SK-N-SH treated with all-trans-retinoic acid at 6 μM for 48 hours (cell line): ENCODE data around the gene PRKACA.

Experiments used
- ATAC-seq: fragments of 200-7000 bp; cut with Tn5 transposase; 3 replicates; pipeline ENCODE4 v1.9.1; 2020; ENCODE audit warnings: mild to moderate bottlenecking, moderate library complexity
- ARNTL ChIP-seq: fragments of 450-650 bp; formaldehyde crosslinking; IDR thresholded peaks from 2 replicates; pipeline ENCODE4 v1.5.0; 2020; ENCODE audit warnings: low read depth, mild to moderate bottlenecking, moderate library complexity, borderline replicate concordance
- BACH2 ChIP-seq: fragments of 250-450 bp; sonication (Bioruptor Pico); IDR thresholded peaks from 2 replicates; pipeline ENCODE4 v1.9.0; 2021; ENCODE audit warnings: mild to moderate bottlenecking, borderline replicate concordance
- CREB5 ChIP-seq: fragments of 250-450 bp; sonication (Bioruptor Pico); IDR thresholded peaks from 2 replicates; pipeline ENCODE4 v1.5.1; 2020; ENCODE audit warnings: low read depth, mild to moderate bottlenecking, moderate library complexity
- CSRNP3 ChIP-seq: fragments of 250-450 bp; sonication (Bioruptor Pico); IDR thresholded peaks from 2 replicates; pipeline ENCODE4 v1.5.1; 2021; ENCODE audit warnings: mild to moderate bottlenecking, moderate library complexity
- ESRRG ChIP-seq: fragments of 250-450 bp; sonication (Bioruptor Pico); IDR thresholded peaks from 2 replicates; pipeline ENCODE4 v1.6.1; 2021; ENCODE audit warnings: mild to moderate bottlenecking
- ISL1 ChIP-seq: fragments of 250-450 bp; sonication (Bioruptor Pico); IDR thresholded peaks from 2 replicates; pipeline ENCODE4 v2.1.2; 2022; ENCODE audit warnings: mild to moderate bottlenecking, moderate library complexity
- OSR1 ChIP-seq: fragments of 250-450 bp; sonication (Bioruptor Pico); IDR thresholded peaks from 2 replicates; pipeline ENCODE4 v1.8.0; 2022; ENCODE audit warnings: moderate library complexity, mild to moderate bottlenecking, inconsistent platforms
- PATZ1 ChIP-seq: fragments of 250-450 bp; sonication (Bioruptor Pico); IDR thresholded peaks from 2 replicates; pipeline ENCODE4 v1.8.0; 2020; ENCODE audit warnings: mild to moderate bottlenecking, moderate library complexity, borderline replicate concordance
- POU6F1 ChIP-seq: fragments of 250-450 bp; sonication (Bioruptor Pico); IDR thresholded peaks from 2 replicates; pipeline ENCODE4 v1.8.0; 2021; ENCODE audit warnings: low read depth, mild to moderate bottlenecking, moderate library complexity, borderline replicate concordance
- PPARA ChIP-seq: fragments of 250-450 bp; sonication (Bioruptor Pico); IDR thresholded peaks from 2 replicates; pipeline ENCODE4 v1.5.0; 2020; ENCODE audit warnings: mild to moderate bottlenecking, borderline replicate concordance
- SNAI2 ChIP-seq: fragments of 250-450 bp; sonication (Bioruptor Pico); IDR thresholded peaks from 2 replicates; pipeline ENCODE4 v1.5.0; 2020; ENCODE audit warnings: mild to moderate bottlenecking, moderate library complexity
- TCF4 ChIP-seq: fragments of 250-450 bp; sonication (Bioruptor Pico); IDR thresholded peaks from 2 replicates; pipeline ENCODE4 v1.8.0; 2021; ENCODE audit warnings: mild to moderate bottlenecking, moderate library complexity, borderline replicate concordance
- TOX ChIP-seq: fragments of 250-450 bp; sonication (Bioruptor Pico); IDR thresholded peaks from 2 replicates; pipeline ENCODE4 v1.8.0; 2021; ENCODE audit warnings: mild to moderate bottlenecking, moderate library complexity, borderline replicate concordance
- TSHZ2 ChIP-seq: fragments of 250-450 bp; sonication (Bioruptor Pico); IDR thresholded peaks from 2 replicates; pipeline ENCODE4 v1.5.0; 2020; ENCODE audit warnings: mild to moderate bottlenecking, moderate library complexity
- ZC3H10 ChIP-seq: fragments of 250-450 bp; sonication (Bioruptor Pico); IDR thresholded peaks from 2 replicates; pipeline ENCODE4 v1.5.1; 2021; ENCODE audit warnings: mild to moderate bottlenecking, moderate library complexity
- ZFP3 ChIP-seq: fragments of 250-450 bp; sonication (Bioruptor Pico); IDR thresholded peaks from 2 replicates; pipeline ENCODE4 v1.5.0; 2020; ENCODE audit warnings: mild to moderate bottlenecking, moderate library complexity
- ZFP30 ChIP-seq: fragments of 450-650 bp; formaldehyde crosslinking; IDR thresholded peaks from 2 replicates; pipeline ENCODE4 v1.5.0; 2022; ENCODE audit warnings: mild to moderate bottlenecking, moderate library complexity
- ZNF565 ChIP-seq: fragments of 450-650 bp; formaldehyde crosslinking; conservative IDR thresholded peaks from 2 replicates; pipeline ENCODE4 v1.5.0; 2020; ENCODE audit warnings: low read depth, mild to moderate bottlenecking, moderate library complexity
- ZNF70 ChIP-seq: fragments of 450-650 bp; formaldehyde crosslinking; IDR thresholded peaks from 2 replicates; pipeline ENCODE4 v1.5.0; 2020; ENCODE audit warnings: mild to moderate bottlenecking, moderate library complexity

The PRKACA gene

GRCh38 chr19:14141041-14141440 lies 23.5 kb upstream of the PRKACA start:
- TF ChIP-seq ESRRG (CRISPR knock-in tag) (no peak), ARNTL (CRISPR knock-in tag) (no peak), POU6F1 (CRISPR knock-in tag) (no peak), ZFP3 (no peak), ISL1 (no peak), PPARA (no peak), ZNF565 (CRISPR knock-in tag) (no peak), ZC3H10 (CRISPR knock-in tag) (no peak), PATZ1 (CRISPR knock-in tag) (no peak), CREB5 (no peak), ZNF70 (CRISPR knock-in tag) (no peak)
- ATAC-seq: no peak

GRCh38 chr19:14139944-14140343 lies 22.4 kb upstream of the PRKACA start:
- TF ChIP-seq PPARA: no peak
- TF ChIP-seq PATZ1 (CRISPR knock-in tag): no peak
- TF ChIP-seq ISL1: no peak
- TF ChIP-seq OSR1 (CRISPR knock-in tag): no peak
- TF ChIP-seq TSHZ2 (CRISPR knock-in tag): no peak
- no peak for TF ChIP-seq ZFP3
- TF ChIP-seq ZFP30 (CRISPR knock-in tag): no peak
- TF ChIP-seq POU6F1 (CRISPR knock-in tag): no peak
- TF ChIP-seq ESRRG (CRISPR knock-in tag): no peak
- TF ChIP-seq ZNF565 (CRISPR knock-in tag): no peak
- no peak for TF ChIP-seq ZC3H10 (CRISPR knock-in tag)
- no peak for TF ChIP-seq BACH2 (CRISPR knock-in tag)
- TF ChIP-seq, all 23 proteins: peak for 0
- ATAC-seq: no peak

GRCh38 chr19:14138576-14139265 lies 21.2 kb upstream of the PRKACA start:
- ATAC-seq: no peak
- no peak for TF ChIP-seq ZNF565 (CRISPR knock-in tag)
- TF ChIP-seq ZC3H10 (CRISPR knock-in tag): no peak
- TF ChIP-seq CREB5: no peak
- no peak for TF ChIP-seq SNAI2 (CRISPR knock-in tag)
- TF ChIP-seq CSRNP3 (CRISPR knock-in tag): no peak
- no peak for TF ChIP-seq TCF4 (CRISPR knock-in tag)
- TF ChIP-seq TOX (CRISPR knock-in tag): no peak
- no peak for TF ChIP-seq PPARA
- no peak for TF ChIP-seq PATZ1 (CRISPR knock-in tag)
- no peak for TF ChIP-seq ZNF70 (CRISPR knock-in tag)
